HepG2 (cell line): ENCODE data around the gene MACROD2.

Experiments
- DNMT3B ChIP-seq: conservative IDR thresholded peaks from 2 replicates; pipeline ENCODE4 v1.6.1; 2016; ENCODE audit warnings: missing biosample characterization, control low read depth
- FOXM1 ChIP-seq: sonication (generic); formaldehyde crosslinking; IDR thresholded peaks from 2 replicates; pipeline ENCODE4 v1.5.0; 2020; ENCODE audit warnings: missing genetic modification reagents
- GTF2F1 ChIP-seq: fragments of 150-350 bp; IDR thresholded peaks from 2 replicates; pipeline ENCODE4 v1.6.1; 2014; ENCODE audit warnings: low read length
- POLR2A ChIP-seq, 2 experiments: IDR thresholded peaks; 2 replicates each; pipeline ENCODE4 v1.6.1; 2011; ENCODE audit warnings: low read depth in 2 of 2, low read length in 2 of 2, mild to moderate bottlenecking in 1 of 2, moderate library complexity in 1 of 2; ENCODE audit not compliant: insufficient read depth in 1 of 2
- REST ChIP-seq, 2 experiments: IDR thresholded peaks; 2 replicates each; pipeline ENCODE4 v1.6.1; 2011 to 2012; ENCODE audit warnings: low read length in 2 of 2, borderline replicate concordance in 1 of 2, low read depth in 1 of 2, mild to moderate bottlenecking in 1 of 2, moderate library complexity in 1 of 2
- SIN3A ChIP-seq: IDR thresholded peaks from 2 replicates; pipeline ENCODE4 v1.6.1; 2011; ENCODE audit warnings: low read depth, mild to moderate bottlenecking, control low read depth, low read length, borderline replicate concordance
- SMARCC2 ChIP-seq: fragments of 450-650 bp; IDR thresholded peaks from 2 replicates; pipeline ENCODE4 v1.6.1; 2017; ENCODE audit warnings: antibody characterized with exemption, mild to moderate bottlenecking
- SRF ChIP-seq: IDR thresholded peaks from 2 replicates; pipeline ENCODE4 v1.6.1; 2011; ENCODE audit warnings: mild to moderate bottlenecking, low read depth, low read length, moderate library complexity
- USF2 ChIP-seq, 2 experiments: sonication (generic) in 1 of 2; formaldehyde crosslinking in 1 of 2; IDR thresholded peaks; 2 replicates each; pipeline versions ENCODE4 v1.5.1 to v1.6.1; 2011 to 2020; ENCODE audit warnings: borderline replicate concordance in 1 of 2, low read depth in 1 of 2, low read length in 1 of 2, mild to moderate bottlenecking in 1 of 2, missing genetic modification reagents in 1 of 2, moderate library complexity in 1 of 2
- ZBTB21 ChIP-seq: sonication (generic); formaldehyde crosslinking; IDR thresholded peaks from 2 replicates; pipeline ENCODE4 v1.4.0; 2020; ENCODE audit warnings: missing genetic modification reagents
- TF ChIP-seq, protein P1 (sequence below): sonication (generic); formaldehyde crosslinking; conservative IDR thresholded peaks from 2 replicates; pipeline ENCODE4 v1.8.0; 2022; ENCODE audit warnings: missing genetic modification reagents
- TF ChIP-seq, protein P2 (sequence below): sonication (generic); IDR thresholded peaks from 2 replicates; pipeline ENCODE4 v1.6.1; 2016; ENCODE audit warnings: low read depth, borderline replicate concordance

GRCh38 chr20:14865731-14866130 is 870.4 kb downstream of the MACROD2 start:
- TF ChIP-seq DNMT3B (no peak), USF2 (IDR thresholded peaks at IDR 0.05; ENCODE audit: low read depth, low read length) (no peak), USF2 (CRISPR knock-in tag; IDR thresholded peaks at IDR 0.05; ENCODE audit: borderline replicate concordance) (no peak), SRF (no peak), GTF2F1 (no peak), SIN3A (no peak), REST (IDR thresholded peaks at IDR 0.05; ENCODE audit: borderline replicate concordance in 1 of 2, low read depth in 1 of 2, low read length in 2 of 2) (no peak), POLR2A (IDR thresholded peaks at IDR 0.05; ENCODE audit: insufficient read depth in 1 of 2, low read depth in 2 of 2, low read length in 2 of 2) (no peak), ZBTB21 (no peak), FOXM1 (CRISPR knock-in tag) (no peak), SMARCC2 (no peak)
- TF ChIP-seq, protein P1, sequence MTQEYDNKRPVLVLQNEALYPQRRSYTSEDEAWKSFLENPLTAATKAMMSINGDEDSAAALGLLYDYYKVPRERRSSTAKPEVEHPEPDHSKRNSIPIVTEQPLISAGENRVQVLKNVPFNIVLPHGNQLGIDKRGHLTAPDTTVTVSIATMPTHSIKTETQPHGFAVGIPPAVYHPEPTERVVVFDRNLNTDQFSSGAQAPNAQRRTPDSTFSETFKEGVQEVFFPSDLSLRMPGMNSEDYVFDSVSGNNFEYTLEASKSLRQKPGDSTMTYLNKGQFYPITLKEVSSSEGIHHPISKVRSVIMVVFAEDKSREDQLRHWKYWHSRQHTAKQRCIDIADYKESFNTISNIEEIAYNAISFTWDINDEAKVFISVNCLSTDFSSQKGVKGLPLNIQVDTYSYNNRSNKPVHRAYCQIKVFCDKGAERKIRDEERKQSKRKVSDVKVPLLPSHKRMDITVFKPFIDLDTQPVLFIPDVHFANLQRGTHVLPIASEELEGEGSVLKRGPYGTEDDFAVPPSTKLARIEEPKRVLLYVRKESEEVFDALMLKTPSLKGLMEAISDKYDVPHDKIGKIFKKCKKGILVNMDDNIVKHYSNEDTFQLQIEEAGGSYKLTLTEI, result no peak
- TF ChIP-seq, protein P2, sequence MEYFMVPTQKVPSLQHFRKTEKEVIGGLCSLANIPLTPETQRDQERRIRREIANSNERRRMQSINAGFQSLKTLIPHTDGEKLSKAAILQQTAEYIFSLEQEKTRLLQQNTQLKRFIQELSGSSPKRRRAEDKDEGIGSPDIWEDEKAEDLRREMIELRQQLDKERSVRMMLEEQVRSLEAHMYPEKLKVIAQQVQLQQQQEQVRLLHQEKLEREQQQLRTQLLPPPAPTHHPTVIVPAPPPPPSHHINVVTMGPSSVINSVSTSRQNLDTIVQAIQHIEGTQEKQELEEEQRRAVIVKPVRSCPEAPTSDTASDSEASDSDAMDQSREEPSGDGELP, result no peak
